Measurements from ENCODE around the gene TCIRG1. TPM values are rescaled to one million over a fixed set of nuclear protein-coding genes. Genes with fewer than 3 reads are reported as not detected.
"Not testable (repeated sequence)": the region's sequence is repeated elsewhere in the genome, so short reads cannot be mapped to it uniquely, and the experiment has no call there.

The TCIRG1 gene, protein sequence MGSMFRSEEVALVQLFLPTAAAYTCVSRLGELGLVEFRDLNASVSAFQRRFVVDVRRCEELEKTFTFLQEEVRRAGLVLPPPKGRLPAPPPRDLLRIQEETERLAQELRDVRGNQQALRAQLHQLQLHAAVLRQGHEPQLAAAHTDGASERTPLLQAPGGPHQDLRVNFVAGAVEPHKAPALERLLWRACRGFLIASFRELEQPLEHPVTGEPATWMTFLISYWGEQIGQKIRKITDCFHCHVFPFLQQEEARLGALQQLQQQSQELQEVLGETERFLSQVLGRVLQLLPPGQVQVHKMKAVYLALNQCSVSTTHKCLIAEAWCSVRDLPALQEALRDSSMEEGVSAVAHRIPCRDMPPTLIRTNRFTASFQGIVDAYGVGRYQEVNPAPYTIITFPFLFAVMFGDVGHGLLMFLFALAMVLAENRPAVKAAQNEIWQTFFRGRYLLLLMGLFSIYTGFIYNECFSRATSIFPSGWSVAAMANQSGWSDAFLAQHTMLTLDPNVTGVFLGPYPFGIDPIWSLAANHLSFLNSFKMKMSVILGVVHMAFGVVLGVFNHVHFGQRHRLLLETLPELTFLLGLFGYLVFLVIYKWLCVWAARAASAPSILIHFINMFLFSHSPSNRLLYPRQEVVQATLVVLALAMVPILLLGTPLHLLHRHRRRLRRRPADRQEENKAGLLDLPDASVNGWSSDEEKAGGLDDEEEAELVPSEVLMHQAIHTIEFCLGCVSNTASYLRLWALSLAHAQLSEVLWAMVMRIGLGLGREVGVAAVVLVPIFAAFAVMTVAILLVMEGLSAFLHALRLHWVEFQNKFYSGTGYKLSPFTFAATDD
- total RNA-seq: 121 TPM

DNA sequence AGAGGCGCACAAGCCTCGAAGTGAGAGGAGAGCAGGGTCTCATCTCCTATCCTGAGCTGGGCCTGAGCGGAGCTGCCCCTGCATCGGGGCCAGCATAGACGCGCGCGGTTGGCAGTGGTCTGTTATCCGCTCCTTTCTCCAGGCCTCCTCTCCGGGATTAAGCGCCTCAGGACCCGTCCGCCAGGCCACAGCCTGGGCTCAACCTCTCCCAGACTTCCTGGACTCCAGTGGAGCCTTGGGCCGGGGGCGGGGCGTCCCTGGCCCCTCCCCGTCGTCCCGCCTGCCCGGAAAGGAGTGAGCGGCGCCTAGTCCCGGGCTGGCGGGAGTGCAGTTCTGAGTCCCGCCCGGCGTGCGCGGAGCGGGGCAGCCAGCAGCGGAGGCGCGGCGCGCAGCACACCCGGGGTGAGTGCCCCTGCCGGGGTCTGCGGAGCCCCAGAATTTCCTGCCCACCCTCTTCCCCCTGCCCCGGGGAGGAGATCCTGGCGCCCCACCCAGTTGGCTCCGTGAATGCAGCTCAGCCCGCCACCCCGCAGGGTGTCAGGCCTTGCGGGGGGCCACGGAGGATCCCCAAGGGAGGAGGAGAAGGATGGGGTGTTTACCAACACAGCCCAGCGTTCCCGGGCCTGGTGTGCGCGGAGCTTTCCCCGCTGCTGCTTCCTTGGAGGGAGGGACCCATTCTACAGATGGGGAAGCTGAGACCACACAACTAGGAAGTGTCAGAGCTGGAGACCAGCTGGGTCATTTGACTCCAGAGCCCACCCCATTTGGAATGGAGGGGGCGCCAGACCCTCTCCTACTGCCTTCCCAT, at the start of gene TCIRG1:
TCIRG1 (plus strand) TSS at position 308 of the 808 bp plus-strand sequence. CDS start 2,247 bp downstream, outside the sequence.
- peak within 1 kb of the TSS; percentile 84 to 90 for H3K4me3 ChIP-seq
- no peak for DNase-seq (ENCODE audit: extremely low spot score in 2 of 2)
- no peaks in the 10 kb centered on the region for H3K27me3 ChIP-seq
- no peaks in the 10 kb centered on the region for H3K9me3 ChIP-seq
- TF ChIP-seq, protein P1, sequence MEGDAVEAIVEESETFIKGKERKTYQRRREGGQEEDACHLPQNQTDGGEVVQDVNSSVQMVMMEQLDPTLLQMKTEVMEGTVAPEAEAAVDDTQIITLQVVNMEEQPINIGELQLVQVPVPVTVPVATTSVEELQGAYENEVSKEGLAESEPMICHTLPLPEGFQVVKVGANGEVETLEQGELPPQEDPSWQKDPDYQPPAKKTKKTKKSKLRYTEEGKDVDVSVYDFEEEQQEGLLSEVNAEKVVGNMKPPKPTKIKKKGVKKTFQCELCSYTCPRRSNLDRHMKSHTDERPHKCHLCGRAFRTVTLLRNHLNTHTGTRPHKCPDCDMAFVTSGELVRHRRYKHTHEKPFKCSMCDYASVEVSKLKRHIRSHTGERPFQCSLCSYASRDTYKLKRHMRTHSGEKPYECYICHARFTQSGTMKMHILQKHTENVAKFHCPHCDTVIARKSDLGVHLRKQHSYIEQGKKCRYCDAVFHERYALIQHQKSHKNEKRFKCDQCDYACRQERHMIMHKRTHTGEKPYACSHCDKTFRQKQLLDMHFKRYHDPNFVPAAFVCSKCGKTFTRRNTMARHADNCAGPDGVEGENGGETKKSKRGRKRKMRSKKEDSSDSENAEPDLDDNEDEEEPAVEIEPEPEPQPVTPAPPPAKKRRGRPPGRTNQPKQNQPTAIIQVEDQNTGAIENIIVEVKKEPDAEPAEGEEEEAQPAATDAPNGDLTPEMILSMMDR (IDR thresholded peaks at IDR 0.05): peak in 1 of 3 experiments; percentile 42
- TF ChIP-seq POLR2A (IDR thresholded peaks at IDR 0.05) (peak; percentile 86 to 96), POLR2AphosphoS5 (IDR thresholded peaks at IDR 0.05; ENCODE audit: insufficient read depth in 1 of 2, low read depth in 1 of 2) (peak; percentile 46 to 98)
- peaks cover 69% of the 10 kb centered on the region for H3K4me1 ChIP-seq
- intact Hi-C loops (cut with DNase I): no loop called here
- H3K27ac ChIP-seq: peak within 1 kb of the TSS; percentile 96
- H3K36me3 ChIP-seq: peaks cover 0 to 6% of the 10 kb centered on the region in 2 donors

DNA sequence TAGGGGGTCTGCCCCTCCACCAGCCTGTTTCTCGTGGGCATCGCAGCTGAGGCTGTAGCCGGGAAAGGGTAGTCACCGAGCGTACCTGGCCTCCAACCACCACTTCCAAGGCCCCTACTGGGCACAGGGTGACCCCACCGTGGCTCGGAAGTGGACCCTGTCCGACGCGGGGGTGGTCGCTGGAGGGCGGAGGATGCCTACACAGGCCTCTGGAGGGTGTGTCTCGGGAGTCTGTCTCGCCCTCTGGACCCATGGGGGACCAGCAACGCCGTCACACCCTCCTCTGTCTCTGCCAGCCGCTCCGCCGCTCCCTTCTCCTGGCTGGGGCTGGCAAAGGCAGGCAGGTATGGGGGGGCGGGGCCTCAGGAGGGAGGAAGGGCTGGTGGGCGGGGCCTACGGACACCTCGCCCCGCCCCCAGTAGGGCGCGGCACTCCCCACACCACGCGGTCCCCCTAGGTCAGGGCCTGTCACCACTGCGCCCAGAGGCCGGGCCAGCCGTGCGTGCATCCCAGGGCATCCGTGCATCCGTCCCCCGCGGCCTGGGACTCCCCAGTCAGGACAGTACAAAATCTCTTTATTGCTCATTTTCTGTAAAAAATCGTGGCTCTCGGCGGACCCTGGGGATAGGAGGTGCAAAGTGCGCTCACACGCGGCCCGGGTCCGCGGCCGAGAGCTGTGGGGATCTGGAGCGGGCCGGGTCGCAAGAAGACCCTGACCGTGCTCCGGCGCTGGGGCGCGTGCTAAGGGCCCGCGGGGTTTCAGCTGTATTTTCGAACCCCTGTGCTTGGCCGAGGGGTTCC, 48.1 kb upstream of the TCIRG1 start:
- intact Hi-C loops (cut with DNase I); H3K36me3 ChIP-seq; H3K4me1 ChIP-seq; H3K27ac ChIP-seq; H3K27me3 ChIP-seq; H3K9me3 ChIP-seq; DNase-seq (ENCODE audit: extremely low spot score in 2 of 2): not testable (repeated sequence)
- peak overlapping the region; percentile 28 to 34 for H3K4me3 ChIP-seq

DNA sequence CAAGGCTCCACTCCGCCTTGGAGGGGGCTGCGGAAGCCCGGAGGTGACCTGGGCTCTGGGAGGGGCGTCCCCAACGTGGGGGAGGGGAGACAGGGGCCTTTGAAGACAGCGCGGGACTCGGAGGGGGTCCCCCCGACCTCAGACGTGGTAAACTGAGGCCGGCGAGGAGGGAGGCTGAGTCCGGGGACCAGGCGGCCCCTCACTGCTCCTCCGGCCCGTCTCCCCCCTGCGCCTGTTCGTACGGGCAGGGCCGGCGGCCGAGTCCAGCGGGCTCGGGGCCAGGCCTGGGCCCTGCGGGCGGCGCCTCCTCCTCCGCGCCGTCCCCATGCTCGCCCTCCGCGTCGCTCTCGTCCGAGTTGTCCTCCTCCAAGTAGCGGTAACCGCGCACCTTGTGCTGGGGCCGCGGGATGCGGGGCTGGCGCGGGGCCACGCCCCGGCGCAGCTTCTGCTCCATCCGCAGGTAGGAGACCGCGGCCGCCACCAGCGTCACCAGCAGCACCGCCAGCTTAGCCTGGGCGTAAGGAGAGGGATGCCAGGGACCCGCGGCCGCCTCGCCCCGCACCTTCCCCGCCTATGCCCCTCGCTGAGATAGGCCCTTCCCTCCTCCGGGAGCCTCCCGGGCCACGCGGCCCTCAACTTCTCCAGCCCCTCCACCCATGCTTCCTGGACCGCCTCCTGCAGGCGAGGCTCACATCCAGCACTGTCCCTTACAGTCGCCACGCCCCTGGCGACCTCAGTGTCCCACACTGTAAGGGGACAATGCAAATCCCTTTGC, 47.3 kb upstream of the TCIRG1 start:
- H3K27me3 ChIP-seq; H3K9me3 ChIP-seq; DNase-seq (ENCODE audit: extremely low spot score in 2 of 2); intact Hi-C loops (cut with DNase I); H3K4me1 ChIP-seq; H3K27ac ChIP-seq; H3K36me3 ChIP-seq: not testable (repeated sequence)
- peak overlapping the region; percentile 28 to 34 for H3K4me3 ChIP-seq

DNA sequence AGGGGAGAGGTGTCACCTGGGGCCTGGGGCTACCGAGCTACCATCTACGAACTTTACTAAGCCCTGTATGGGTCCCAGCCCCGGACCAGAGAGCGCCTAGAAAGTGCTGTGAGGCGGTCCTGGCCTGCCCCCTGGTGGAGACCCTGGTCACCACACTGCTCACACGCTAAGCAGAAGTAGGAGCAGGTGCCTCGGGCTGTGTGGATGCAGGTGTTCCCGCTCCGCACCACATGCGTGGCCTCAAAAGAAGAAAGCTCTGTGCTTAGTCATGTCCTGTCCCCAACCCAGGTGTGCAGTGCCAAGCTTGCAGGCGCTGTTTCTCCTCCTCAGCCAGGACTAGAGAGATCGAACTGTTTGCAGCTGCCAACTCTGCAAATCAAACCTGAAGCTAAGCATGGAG, 45.0 kb upstream of the TCIRG1 start:
- intact Hi-C loops (cut with DNase I); H3K4me1 ChIP-seq: not testable (repeated sequence)

DNA sequence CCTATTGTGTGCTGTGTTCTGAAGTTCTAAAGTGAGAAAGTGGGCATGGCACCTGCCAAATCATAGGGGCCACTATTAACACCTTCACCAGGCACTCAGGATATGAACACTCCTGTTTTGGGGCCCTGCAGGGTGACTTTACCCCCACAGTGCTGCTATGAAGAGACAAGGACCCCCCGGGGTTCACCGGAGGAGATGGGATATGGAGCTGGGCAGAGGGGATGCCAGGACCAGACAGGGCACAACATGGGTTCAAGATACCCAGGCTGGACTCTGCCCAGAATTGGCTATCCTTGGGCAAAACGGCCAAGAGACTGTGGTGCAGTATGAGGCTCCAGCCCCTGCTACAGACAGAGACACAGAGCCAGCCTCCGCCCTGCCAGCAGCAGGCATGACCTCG, 44.4 kb upstream of the TCIRG1 start:
- H3K36me3 ChIP-seq; intact Hi-C loops (cut with DNase I); DNase-seq (ENCODE audit: extremely low spot score in 2 of 2); H3K27ac ChIP-seq; H3K4me1 ChIP-seq; H3K9me3 ChIP-seq; H3K4me3 ChIP-seq; H3K27me3 ChIP-seq: not testable (repeated sequence)

More for the DNA sequence above, 45.0 kb upstream of the TCIRG1 start:
- not testable (repeated sequence) for H3K27ac ChIP-seq; H3K9me3 ChIP-seq; H3K4me3 ChIP-seq; H3K27me3 ChIP-seq; H3K36me3 ChIP-seq; DNase-seq (ENCODE audit: extremely low spot score in 2 of 2)
- TF ChIP-seq, protein P1 (IDR thresholded peaks at IDR 0.05): peak in 2 of 3 experiments; percentile 41 to 43

DNA sequence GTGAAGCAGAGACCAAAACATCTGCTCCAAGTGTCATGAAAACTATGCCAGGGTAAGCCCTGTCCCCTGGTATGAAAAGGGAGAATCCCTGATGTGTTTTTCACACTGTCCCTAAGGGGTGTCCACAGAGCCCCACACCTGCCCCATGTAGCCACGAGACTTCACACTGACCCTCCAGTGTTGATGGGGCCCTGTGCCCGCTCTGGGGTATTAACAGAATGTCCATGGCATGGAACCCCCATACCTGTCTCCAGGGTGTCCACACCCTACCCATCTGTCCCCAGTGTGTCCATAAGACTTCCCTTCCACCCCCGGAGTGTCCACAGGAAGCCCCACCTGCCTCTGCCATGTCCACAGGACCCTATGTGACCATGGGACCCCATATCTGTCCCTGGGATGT, 43.7 kb upstream of the TCIRG1 start:
- intact Hi-C loops (cut with DNase I); H3K27me3 ChIP-seq; DNase-seq (ENCODE audit: extremely low spot score in 2 of 2); H3K9me3 ChIP-seq; H3K4me1 ChIP-seq; H3K36me3 ChIP-seq; H3K4me3 ChIP-seq; H3K27ac ChIP-seq: not testable (repeated sequence)

DNA sequence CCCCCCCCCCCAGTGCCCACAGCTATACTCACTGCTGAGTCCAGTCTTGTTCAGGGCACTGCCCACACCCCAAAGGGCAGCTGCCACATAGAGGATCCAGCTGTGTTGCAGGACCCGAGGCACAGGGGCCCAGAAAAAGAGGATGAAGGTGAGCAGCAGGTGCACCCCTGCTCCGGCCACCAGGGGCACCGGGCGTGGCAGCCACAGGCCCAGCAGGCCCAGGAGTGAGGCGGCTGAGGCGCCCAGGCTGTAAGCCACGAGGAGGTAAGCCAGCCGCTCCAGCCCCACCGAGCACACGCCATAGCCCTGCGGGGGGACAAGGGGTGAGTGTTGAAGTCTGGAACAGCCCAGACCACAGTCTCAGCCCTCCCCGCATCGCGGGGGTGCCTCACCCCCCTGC, 43.2 kb upstream of the TCIRG1 start:
- H3K4me1 ChIP-seq; H3K36me3 ChIP-seq; H3K27ac ChIP-seq; H3K9me3 ChIP-seq; H3K4me3 ChIP-seq; intact Hi-C loops (cut with DNase I); H3K27me3 ChIP-seq; DNase-seq (ENCODE audit: extremely low spot score in 2 of 2): not testable (repeated sequence)
